HG03060 (cell line): ENCODE measurements around the gene ETS1.

ENCODE experiments used
- ATAC-seq: cut with Tn5 transposase; IDR thresholded peaks from one replicate; pipeline ENCODE4 v1.9.1; 2021; ENCODE audit warnings: low read depth, moderate number of reproducible peaks; ENCODE audit not compliant: unreplicated experiment

The ETS1 gene, protein sequence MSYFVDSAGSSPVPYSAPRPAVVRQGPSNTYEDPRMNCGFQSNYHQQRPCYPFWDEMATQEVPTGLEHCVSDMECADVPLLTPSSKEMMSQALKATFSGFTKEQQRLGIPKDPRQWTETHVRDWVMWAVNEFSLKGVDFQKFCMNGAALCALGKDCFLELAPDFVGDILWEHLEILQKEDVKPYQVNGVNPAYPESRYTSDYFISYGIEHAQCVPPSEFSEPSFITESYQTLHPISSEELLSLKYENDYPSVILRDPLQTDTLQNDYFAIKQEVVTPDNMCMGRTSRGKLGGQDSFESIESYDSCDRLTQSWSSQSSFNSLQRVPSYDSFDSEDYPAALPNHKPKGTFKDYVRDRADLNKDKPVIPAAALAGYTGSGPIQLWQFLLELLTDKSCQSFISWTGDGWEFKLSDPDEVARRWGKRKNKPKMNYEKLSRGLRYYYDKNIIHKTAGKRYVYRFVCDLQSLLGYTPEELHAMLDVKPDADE

DNA sequence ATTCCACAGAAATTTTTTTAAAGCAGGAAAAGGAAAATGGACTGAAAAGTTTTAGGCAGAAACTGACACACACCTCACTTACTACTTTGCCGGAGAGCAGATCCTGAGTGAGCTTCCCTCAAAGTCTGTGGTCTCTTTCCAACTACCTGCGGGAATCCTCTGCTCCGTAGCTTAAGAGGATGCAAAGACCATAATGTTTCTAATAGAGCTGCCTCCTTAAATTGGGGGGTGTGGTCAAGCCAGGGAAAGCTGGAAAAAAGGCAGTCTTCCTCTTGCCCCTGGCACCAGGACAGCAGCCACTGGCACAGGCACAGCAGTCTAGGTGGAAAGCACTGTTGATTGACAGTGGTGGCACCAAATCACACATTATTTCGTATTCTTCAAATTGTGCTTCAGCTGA lies at the start of gene ETS1:
ETS1 (minus strand) TSS at position 144 of the 400 bp plus-strand sequence. CDS start 14,428 bp downstream, outside the sequence.
- ATAC-seq, result no peak

DNA sequence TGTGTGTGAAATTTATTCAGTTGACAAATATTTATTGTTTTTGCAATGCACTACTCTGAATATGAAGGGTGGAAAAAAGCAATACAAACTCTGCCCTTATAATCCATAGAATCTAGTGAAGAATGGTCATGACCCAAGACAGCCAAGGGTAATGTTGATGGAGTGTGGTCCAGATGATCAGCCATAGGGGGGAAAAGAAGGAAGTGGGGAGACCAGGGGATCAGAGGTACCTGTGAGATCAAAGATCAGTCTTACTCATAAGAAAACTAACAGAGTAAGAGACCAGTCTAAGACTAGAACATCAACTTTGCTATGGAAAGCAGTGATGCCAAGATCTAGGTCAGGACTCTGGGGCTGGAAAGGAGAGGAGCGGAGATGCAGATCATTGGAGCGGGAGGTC lies 47.0 kb upstream of the ETS1 start:
- ATAC-seq, result no peak

DNA sequence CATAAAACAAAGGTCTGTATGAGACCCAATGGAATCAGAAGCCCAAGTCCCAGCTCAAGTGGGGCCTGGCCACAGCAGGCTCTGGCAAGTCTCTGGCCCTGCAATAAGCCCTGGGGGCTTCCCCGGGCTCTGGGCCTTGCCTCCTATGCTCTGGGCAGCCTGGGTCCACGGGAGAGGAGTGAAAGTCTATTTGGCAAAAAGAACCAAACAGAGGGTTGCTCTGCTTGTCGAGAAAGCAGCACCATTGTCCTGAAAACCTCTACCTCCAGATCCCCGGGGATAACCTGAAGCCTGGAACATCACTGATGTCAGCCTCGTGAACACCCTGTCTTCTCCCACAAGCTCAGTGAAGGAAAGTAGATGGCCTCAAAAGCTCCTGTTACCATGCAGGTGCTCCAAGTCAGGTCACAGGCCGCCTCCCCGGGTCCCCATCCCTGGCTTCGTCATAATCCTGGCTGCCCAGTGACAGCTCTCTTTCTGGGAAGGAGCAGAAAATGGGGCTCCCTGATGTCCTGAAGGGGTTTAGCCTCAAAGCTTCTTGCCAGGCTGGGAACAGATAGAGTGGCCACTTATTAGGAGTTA lies 46.1 kb upstream of the ETS1 start:
- no peak for ATAC-seq

DNA sequence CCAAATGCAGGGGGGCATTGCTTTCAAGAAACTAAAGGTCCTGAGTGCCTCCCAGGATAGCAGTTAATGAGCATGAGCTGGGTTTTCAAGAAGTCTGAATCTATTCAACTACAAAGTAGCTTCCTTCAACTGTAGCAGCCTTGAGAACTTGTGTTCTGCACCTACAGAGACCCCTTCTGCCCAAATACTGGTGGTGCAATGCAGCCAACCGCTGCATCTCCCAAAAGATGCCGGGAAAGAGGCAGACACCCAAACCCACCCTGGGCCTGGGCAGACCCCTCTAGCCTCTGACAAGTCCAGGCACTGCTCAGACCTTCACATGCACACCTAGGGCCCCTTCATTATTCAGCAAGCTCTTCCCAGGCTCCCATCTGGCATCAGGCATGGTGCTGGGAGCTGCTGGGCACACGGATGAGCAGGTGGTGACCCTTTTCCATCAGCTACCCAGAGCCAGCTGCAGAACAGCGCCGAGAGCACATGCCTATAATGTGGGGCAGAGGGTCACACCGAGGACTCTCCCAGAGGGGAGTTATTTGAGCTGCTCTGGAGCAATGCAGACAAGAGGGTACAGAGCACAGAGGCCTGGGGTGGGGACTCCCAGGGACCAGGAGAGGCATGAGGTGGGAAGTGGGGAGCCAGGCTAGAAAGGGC lies 44.9 kb upstream of the ETS1 start:
- ATAC-seq, result no peak

DNA sequence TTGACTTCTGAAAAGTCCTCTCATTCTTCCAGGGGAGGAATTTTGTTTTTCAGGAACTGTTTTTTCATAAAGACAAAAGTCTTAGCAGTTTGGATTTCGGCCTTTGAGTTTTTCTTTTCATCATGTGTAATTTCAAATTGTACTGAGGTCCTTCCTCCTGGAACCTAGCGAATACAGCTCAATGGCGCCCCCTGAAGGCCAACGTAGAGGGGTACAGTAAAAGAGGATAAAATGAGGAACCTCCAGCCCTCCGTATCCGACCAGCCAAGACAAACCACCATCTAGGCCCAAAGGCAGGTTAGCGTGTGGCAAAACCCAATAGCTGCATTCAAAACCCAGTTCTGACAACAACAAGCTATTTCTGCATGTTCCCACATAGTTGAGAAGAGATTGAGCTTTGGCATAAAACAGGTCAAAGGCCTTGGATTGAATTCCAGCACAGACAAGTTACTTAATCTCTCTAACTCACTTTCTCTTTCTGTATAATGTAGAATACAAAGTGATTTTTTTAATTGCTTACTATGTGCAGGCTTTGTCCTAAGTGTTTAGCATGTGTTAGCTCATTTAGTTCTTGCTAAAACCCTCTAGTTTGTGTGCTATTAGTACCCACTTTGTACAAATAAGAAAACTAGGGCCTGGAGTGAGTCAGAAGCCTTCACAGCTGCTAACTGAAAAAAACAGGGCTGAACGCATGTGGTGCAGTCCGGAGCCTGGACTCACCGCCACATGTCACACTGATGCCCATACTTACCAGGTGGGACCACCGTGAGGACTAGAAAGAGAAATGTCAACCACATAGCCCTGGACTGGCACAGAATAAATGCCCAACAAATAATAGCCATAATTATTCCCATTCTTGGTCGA lies 43.2 kb upstream of the ETS1 start:
- ATAC-seq, result peak; percentile 54

DNA sequence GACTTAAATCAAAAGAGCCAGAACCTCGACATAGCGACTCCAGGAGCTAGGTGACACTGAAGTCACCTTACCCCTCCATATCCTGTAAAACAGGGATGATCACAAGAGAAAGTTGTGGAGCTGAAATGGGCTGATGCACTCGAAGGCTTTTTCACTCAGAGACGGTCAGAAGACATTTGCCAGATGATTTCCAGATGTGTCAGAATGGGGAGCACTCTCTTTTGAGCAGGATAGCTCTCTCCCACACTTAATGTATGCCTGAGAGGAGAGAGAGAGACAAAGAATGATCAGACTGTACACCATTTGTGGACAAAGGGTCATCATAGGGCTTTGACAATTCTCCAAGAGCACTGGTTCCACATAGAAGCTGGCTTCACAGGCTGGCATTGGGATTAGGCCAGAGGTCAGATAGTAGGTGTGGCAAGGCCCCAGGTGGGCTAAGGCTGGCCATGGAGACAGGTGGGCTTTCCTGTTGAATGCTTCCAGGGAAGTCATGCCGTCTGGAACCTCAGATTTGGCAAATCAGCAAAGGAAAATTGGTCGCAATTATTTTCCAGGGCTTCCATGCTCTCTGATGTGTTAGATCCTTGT lies 42.3 kb upstream of the ETS1 start:
- no peak for ATAC-seq

DNA sequence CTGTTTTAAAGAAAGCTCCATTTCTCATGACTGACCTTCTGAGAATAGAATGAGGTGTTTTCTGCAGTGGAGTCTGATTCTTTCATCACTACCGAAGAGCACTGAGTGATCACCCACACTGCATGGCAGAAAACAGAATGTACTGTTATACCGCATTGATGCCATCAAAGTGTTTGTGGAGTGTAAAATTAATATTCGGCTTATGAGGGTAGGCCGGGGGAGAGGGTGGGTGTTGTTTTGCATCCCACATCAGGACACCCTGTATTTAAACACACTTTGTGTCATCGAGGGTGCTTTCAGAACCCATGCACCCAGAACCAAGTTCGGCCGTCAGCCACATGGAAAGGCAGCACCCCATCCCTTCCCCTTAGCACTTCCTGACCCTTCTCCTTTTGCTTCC lies 41.3 kb upstream of the ETS1 start:
- ATAC-seq, result no peak

DNA sequence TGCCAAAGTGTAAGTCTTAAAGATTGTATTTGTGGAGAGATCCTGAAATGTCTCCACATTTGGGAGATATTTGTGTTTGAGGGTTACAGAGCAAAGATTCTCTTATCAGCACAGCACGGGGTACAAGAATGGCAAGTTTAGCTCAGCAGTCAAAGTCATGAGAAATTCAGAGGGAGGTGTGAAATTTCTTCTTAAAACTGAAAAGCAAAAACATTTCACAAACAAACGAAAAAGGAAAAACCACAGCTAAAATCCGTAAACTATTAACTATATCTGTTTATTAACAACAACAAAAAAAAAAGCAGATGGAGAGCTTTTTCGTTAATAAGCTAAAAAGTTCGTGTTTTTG lies 40.9 kb upstream of the ETS1 start:
- no peak for ATAC-seq

DNA sequence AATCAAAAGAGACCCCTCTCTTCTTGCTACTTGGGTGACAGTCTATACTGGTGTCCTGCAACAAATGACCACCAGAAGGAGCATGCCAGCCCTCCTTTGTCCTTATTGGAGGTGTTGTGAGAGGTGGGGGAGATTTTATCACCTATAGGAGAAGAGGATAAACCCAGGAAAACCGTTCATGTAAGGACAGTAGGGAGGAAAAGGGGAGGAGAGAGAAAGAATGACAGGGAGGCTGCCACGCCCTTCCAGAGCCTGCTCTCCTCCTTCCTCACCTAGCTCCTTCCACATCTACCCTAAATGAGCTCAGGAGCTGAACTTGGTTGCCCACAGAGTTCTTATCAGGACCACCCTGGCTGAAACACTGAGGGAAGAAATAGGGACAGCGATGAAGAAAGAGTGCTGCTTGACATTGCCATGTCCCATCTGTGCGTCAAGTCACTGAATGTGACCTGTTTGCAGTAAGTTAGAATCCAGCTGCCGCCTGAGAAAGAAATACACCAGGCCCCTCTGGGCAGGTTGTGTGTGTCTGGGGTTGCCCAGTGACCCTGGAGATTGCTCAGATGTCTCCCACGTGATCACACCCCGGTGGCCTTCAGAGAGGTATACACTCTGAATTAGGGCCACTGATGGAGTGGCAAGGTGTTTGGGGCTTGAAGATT lies 40.4 kb upstream of the ETS1 start:
- ATAC-seq, result no peak

DNA sequence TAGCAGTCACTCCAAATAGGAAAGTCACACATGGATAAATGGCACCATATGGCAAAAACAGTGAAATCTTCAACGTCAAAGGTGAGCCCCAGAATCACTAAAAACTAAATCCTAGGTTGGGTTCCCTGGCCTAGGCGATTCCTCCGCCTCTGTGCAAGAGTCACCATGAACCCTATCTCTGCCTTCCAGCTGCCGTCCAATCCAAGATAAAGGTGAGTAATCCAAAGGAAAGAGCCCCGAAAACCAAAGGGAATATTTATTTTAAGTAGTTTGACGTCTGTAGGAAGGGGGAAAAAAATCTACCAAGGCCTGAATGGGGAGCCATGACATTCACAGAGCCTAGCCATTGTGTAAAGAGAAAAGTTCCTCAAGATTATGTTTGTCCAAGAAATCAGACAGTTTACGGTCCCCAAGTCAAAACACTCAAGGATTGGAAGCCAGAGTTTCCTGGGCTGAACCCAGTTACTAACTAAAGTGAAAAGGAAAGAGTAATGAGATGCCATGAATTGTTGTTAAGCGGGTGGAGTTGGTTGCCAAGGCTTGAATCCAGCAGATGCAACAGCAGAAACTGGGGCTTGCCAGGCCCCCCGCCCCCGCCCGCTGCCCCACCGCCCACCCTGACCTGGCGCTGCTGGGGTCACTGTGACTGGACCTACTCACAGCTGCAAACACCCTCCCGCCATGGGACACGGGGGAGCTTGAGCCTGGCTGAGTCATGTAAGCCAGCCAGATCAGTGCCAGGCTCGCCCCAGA lies 39.7 kb upstream of the ETS1 start:
- ATAC-seq, result no peak

DNA sequence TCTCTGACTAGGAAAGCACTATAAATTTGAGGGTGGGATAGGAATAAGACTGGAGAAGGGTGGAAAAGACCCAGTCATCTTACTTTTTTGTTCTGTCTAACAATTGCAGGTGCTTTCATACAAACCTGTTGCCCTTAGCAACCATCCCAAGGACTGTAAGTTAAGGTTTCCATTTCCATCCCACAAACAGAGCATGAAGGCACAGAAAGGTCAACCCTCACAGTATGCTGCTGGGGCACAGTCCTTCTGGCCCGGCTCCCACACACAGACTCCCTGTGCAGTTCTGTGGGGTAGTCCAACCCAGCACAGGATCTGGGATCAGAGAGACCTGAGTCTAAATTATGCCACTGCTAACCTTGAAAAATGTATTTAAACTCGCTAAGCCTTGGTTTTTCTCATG lies 38.4 kb upstream of the ETS1 start:
- ATAC-seq, result no peak

DNA sequence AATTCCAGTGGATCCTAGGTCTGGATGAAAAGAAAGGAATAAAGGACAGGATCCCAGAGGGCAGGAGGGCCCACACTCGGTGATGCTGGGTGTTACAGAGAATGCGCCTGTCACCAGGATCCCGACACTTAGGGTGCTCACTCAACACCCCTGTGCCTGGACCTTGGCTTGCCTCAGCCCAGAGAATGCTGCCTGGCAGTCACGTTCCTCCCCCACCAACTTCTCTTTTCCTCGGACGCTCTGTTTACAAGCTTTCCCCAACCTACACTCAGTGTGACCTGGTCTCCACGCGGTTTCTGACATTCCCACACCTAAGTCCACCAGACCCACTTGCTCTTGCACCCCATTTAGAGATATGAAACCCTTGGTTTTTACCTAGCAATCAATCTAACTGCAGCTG lies 38.0 kb upstream of the ETS1 start:
- no peak for ATAC-seq

DNA sequence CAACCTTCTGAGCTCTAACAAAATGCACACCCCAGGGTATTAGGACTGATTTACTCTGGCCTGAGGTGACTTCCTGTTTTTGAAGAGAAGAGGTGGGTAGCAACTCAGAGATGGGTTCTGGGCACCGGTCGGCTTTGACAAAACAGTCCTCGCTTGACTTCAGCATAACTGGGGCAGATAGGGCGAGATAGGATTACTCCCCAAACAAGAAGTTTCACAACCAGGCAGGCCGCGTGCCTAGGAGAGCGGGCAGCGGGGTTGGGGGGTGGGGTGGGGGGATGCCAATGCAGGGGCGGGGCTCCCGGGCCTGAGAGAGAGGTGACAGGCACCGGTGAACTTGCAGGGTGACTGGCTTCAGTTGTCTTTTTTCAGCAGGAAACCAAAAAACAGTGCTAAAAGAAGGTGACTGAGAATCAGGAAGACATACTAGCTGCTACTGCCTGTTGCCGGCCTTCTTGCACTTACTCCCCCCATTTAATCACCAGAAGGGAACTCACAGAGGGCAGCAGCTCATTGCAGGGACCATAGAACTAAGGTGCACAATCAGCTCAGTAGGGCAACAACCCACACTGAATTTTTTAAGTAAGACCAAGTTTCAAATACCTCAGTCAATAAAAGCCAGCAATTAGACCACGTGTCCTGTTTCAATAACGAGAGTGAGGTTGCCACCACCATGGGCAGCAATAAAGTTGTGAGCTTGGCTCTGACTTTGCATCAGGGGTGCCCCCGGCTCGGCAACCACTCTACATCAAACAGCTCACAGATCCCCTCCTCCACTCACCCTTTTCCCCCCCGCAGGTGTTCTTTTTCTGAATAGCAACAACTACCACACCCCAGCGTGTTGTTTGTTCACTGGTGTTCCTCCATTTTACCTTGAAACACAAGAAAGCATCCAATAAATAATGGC lies 37.2 kb upstream of the ETS1 start:
- ATAC-seq, result peak; percentile 28

DNA sequence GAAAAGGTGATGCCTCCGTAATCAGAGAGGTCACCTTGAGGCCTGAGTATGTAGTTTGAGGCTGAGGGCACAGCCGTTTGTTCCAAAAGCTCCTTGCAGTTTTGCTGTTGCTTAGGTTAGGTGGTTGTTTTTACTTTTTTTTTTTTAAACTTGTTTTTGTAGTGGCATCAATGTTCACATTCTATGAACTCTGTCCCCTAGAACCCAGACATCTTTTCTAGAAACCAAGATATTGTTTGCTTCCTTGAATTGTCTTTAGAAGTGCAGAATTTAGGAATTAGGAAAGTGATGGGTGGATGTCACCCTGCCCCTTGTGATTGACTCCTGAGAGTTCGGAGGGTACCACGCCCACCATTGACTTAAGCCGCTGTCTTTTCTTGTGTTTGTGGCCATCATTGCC lies 35.7 kb upstream of the ETS1 start:
- no peak for ATAC-seq

DNA sequence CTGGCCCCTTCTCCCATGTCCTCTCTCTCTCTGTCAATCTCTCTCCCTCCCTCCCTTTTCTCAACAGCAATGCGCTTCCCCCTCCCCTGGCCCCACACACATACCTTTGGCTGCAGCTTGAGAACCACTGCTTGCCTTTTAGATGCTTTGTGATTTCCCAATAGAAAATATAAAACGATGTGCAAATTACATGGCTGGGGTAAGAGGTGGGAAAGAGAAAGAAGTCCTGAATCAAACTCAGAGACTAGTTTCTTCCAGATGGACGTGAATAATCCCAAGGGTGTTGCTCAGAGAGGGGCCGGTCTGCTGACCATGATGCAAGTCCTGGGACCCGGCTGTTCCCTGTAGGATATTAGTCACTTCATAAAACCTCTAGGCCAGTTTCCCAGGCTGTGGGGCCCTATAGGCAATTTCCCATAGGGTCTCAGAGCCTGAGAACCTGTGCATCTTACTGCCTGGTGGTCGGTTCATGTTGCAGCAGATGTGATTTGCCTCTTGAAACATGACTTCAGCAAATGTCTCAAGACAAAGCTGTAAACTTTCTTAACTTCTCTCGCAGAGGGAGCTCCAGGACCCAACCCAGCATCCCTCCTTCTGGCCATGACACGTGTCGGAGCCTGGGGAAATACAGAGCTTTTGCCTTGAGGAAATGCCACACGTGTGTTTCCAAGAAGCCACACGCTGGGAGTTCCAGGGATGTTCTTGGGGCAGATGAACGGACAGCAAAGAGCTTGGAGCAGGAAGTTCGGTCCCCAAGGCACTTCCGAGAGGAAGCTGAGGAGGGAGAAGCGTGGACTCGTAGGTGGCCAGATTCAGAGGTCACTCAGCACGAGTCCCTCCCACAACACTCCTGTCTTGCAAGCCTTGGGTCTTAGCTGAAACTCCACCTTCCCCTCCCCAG lies 34.5 kb upstream of the ETS1 start:
- ATAC-seq, result no peak

DNA sequence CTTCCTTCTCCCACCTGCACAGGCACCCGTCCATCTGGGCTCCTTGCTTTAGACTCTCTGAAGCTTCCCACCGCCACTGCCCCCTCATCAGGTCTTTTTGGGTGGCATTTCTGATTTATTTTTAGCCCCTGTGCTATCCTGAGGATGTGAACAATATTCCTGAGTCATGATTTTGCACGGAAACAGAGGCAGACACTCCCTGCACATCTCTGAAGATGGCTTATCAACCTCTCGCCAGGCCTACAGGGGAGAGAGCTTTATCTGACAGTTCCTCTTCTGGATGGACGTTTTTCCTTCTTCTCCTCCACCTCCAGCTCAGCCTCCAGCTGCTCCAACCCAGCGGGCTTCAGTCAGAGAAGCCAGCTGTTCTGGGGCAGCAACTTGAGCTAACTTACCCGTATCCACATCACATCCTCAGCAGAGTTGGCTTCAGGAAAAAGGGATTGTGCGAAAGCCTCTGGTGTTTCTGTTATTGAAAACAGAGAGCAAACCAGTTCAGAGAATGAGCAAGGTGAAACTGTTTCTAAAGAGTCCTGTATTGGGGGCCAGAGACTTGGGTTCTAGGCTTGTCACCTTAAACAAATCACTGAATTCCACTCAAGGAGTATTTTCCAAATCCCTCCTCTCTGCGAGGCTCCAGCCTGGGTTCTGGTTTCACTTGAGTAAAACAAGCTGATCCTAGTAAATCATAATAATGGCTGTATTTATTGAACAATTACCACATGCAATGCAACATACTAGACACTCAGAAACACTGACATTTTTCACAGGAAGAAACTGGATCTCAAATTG lies 33.1 kb upstream of the ETS1 start:
- no peak for ATAC-seq
